Ovary (tissue), 9 donors: ENCODE data around the gene TNFRSF1A. TPM values are rescaled to one million over a fixed set of nuclear protein-coding genes. Genes with fewer than 3 reads are reported as not detected.

Experiments used
- DNase-seq, 5 donors: peaks; one replicate each; pipeline ENCODE4 v3.0.0-alpha.2; 2019 to 2020
- H3K27ac ChIP-seq, 2 donors: fragments of 200-600 bp; one replicate each; pipeline versions ENCODE4 v1.5.1 to v1.8.0; 2019 to 2022
- H3K27me3 ChIP-seq: fragments of 200-600 bp; one replicate; pipeline ENCODE4 v1.8.0; 2022
- H3K36me3 ChIP-seq: fragments of 200-600 bp; sonication (generic); one replicate; pipeline ENCODE4 v1.5.1; 2019
- H3K4me1 ChIP-seq: one replicate; pipeline ENCODE4 v1.8.1; 2013; ENCODE audit warnings: mild to moderate bottlenecking, moderate library complexity; ENCODE audit not compliant: insufficient read depth
- H3K4me3 ChIP-seq: fragments of 200-600 bp; sonication (generic); one replicate; pipeline ENCODE4 v1.5.1; 2017
- H3K9me3 ChIP-seq, 2 donors: fragments of 200-600 bp in 1 of 2; sonication (generic) in 1 of 2; one replicate each; pipeline versions ENCODE4 v1.5.1 to v1.8.1; 2013 to 2019; ENCODE audit warnings: mild to moderate bottlenecking in 1 of 2, moderate library complexity in 1 of 2
- EP300 ChIP-seq: sonication (generic); formaldehyde crosslinking; IDR thresholded peaks from one replicate; pipeline ENCODE4 v1.6.1; 2017; ENCODE audit warnings: antibody characterized with exemption
- POLR2A ChIP-seq: fragments of 450-650 bp; IDR thresholded peaks from one replicate; pipeline ENCODE4 v1.6.1; 2017; ENCODE audit warnings: antibody characterized with exemption, mild to moderate bottlenecking, moderate library complexity
- WGBS, 3 donors: extraction: QIAGEN DNeasy Blood & Tissue Kit in 1 of 3; methylation state at CpG; one replicate each; pipeline versions ENCODE4 v1.1.5 to v1.1.7; 2013 to 2017; 5-methylcytosine and 5-hydroxymethylcytosine counted together
- intact Hi-C, 4 donors: fragments of 100-400 bp; cut with DNase I; formaldehyde crosslinking; loops; one replicate each; pipeline versions ENCODE4 v1.11.0 to v1.15.1; 2022 to 2023
- polyA plus RNA-seq, 2 donors: library from polyadenylated mRNA; stranded (reverse); fragments of 200-250 nt in 1 of 2; fragments of 350-450 nt in 1 of 2; fragmentation: Illumina TruSeq in 1 of 2; extraction: RNeasy Lipid Tissue Mini Kit (QIAGEN cat#74804) in 1 of 2; gene quantifications; one replicate each; pipeline ENCODE4 v1.2.3, GENCODE V29; 2013 to 2014
- total RNA-seq, 7 donors: library from RNA; depleted of rRNA in 2 of 7; stranded (reverse); fragments of >200 nt in 2 of 7; fragmentation: NEBNext Ultra II Directional in 3 of 7; extraction: Animal tissue kit (Norgen Biotek cat#: 25700) in 3 of 7; gene quantifications; one replicate each; pipeline versions ENCODE4 v1.1.0 to v1.2.4, GENCODE V29; 2016 to 2023
- TF ChIP-seq, protein P1 (sequence below), 3 donors: fragments of 450-650 bp in 2 of 3; fragments of 200-600 bp in 1 of 3; IDR thresholded peaks; one replicate each; pipeline versions ENCODE4 v1.5.1 to v1.8.0; 2016 to 2022; ENCODE audit warnings: antibody characterized with exemption in 3 of 3, mild to moderate bottlenecking in 1 of 3
- donor health status: DM: no; HTN: no; CAD: no; lungs with moderate emphysema.
- donor health status: DM: no; HTN: no; CAD: no.
- donor health status: Bipolar disorder and iron deficiency.
- donor health status: DM: yes; HTN: yes; CAD: no.
- donor health status: DM: no; HTN: no; CAD: no.
- donor health status: DM: yes; HTN: yes; CAD: no.

TNFRSF1A gene
- total and polyA plus RNA-seq, 9 donors: 92.8 to 274 (median 179) TPM

DNA sequence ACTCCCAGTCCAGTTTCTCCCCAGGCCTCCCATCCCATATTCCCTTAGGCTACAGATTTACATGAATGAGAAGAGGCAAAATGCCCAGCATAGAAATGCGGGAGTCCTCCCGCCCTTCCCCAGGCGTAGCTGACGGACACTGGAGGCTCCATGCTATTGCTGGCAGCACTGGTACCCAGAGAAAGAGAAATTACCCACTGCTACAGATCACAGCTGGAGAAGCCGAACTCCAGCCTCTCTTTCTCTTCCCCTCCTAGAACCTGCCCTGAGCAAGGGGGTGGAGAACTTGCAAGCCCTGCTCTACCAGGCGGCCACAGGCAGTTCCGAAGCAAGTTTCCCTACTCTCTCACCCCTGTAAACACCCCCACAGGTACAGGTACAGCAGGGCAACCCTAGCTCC lies 45.7 kb upstream of the TNFRSF1A start:
- DNase-seq: no peak
- Histone ChIP-seq H3K4me1 (peaks cover 11% of the 10 kb centered on the region), H3K4me3 (no peak overlapping the region), H3K27me3 (no peaks in the 10 kb centered on the region), H3K27ac (no peak overlapping the region), H3K9me3 (no peaks in the 10 kb centered on the region), H3K36me3 (no peaks in the 10 kb centered on the region)
- intact Hi-C loops: no loop called here
- TF ChIP-seq POLR2A (no peak), EP300 (no peak)
- TF ChIP-seq, protein P1, sequence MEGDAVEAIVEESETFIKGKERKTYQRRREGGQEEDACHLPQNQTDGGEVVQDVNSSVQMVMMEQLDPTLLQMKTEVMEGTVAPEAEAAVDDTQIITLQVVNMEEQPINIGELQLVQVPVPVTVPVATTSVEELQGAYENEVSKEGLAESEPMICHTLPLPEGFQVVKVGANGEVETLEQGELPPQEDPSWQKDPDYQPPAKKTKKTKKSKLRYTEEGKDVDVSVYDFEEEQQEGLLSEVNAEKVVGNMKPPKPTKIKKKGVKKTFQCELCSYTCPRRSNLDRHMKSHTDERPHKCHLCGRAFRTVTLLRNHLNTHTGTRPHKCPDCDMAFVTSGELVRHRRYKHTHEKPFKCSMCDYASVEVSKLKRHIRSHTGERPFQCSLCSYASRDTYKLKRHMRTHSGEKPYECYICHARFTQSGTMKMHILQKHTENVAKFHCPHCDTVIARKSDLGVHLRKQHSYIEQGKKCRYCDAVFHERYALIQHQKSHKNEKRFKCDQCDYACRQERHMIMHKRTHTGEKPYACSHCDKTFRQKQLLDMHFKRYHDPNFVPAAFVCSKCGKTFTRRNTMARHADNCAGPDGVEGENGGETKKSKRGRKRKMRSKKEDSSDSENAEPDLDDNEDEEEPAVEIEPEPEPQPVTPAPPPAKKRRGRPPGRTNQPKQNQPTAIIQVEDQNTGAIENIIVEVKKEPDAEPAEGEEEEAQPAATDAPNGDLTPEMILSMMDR (IDR thresholded peaks at IDR 0.05): no peak
- WGBS, 3 donors: 91 to 93% (median 92%) methylated on average over 7 of the region's 7 CpGs

GRCh38 chr12:6386491-6386890 lies 44.6 kb upstream of the TNFRSF1A start:
- H3K27me3 ChIP-seq: no peaks in the 10 kb centered on the region
- H3K4me3 ChIP-seq: no peak overlapping the region
- H3K9me3 ChIP-seq: no peaks in the 10 kb centered on the region
- intact Hi-C loops: no loop called here
- no peak for DNase-seq
- peaks cover 10% of the 10 kb centered on the region for H3K4me1 ChIP-seq
- H3K36me3 ChIP-seq: no peaks in the 10 kb centered on the region
- TF ChIP-seq, protein P1 (IDR thresholded peaks at IDR 0.05): no peak
- no peak for TF ChIP-seq EP300
- no peak for TF ChIP-seq POLR2A
- 58 to 72% (median 64%) methylated on average over 1 of the region's 1 CpG for WGBS, 3 donors
- H3K27ac ChIP-seq: no peak overlapping the region

GRCh38 chr12:6386038-6386437 lies 44.2 kb upstream of the TNFRSF1A start:
- H3K27ac ChIP-seq: peak overlapping the region in 1 of 2 donors; percentile 30
- 79 to 81% (median 80%) methylated on average over 11 of the region's 11 CpGs for WGBS, 3 donors
- TF ChIP-seq, protein P1 (IDR thresholded peaks at IDR 0.05): no peak
- TF ChIP-seq EP300 (no peak), POLR2A (no peak)
- no peak for DNase-seq
- H3K9me3 ChIP-seq: no peaks in the 10 kb centered on the region
- intact Hi-C loops: no loop called here
- no peak overlapping the region for H3K4me3 ChIP-seq
- H3K27me3 ChIP-seq: no peaks in the 10 kb centered on the region
- no peaks in the 10 kb centered on the region for H3K36me3 ChIP-seq
- H3K4me1 ChIP-seq: peaks cover 10% of the 10 kb centered on the region

DNA sequence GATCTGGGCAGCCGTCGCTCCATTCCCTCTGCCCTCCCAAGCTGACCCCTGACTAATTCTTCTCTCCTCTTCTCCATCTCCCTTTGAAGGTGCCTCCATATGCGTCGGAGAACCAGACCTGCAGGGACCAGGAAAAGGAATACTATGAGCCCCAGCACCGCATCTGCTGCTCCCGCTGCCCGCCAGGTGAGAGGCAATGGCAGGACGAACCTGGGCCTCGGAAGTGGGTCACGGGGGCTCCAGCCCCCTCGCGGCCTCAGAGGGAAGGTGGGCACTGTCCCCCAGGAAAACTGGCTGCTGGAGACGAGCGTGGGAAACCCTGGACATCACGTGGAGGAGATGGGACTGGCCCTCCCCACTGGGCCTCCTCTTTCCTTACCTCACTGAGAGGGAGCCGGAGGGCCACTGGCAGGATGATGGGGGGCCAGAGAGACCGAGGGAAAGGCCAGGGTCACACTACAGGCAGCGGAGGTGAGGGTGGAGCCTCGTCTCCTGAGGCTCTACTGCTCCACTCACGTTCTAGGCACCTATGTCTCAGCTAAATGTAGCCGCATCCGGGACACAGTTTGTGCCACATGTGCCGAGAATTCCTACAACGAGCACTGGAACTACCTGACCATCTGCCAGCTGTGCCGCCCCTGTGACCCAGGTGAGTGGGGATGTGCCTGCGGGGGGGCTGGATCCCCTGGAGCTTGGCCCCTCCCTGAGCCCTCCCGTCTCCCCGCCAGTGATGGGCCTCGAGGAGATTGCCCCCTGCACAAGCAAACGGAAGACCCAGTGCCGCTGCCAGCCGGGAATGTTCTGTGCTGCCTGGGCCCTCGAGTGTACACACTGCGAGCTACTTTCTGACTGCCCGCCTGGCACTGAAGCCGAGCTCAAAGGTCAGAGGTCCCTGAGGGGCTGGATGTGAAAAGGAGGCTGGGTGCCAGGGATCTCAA lies 42.9 kb upstream of the TNFRSF1A start:
- H3K4me3 ChIP-seq: peak overlapping the region; percentile 69
- intact Hi-C loops: loop anchor here in 3 of 4 donors (5.0 kb wide), 1 partner anchor 47 kb away; no protein-coding TSS in a partner anchor
- TF ChIP-seq EP300 (no peak), POLR2A (no peak)
- TF ChIP-seq, protein P1 (IDR thresholded peaks at IDR 0.05): no peak
- peaks cover 10% of the 10 kb centered on the region for H3K4me1 ChIP-seq
- H3K27me3 ChIP-seq: no peaks in the 10 kb centered on the region
- WGBS, 3 donors: 27 to 36% (median 31%) methylated on average over 32 to 36 of the region's 36 CpGs
- DNase-seq: peak; percentile 47 to 59 (median 53)
- no peaks in the 10 kb centered on the region for H3K36me3 ChIP-seq
- H3K9me3 ChIP-seq: no peaks in the 10 kb centered on the region
- H3K27ac ChIP-seq: peak overlapping the region; percentile 89 to 91
